B cell (primary cell): ENCODE measurements around the gene CFAP61. TPM values are rescaled to one million over a fixed set of nuclear protein-coding genes. Genes with fewer than 3 reads are reported as not detected.

ENCODE experiments used
- ATAC-seq: fragments of 200-7000 bp; cut with Tn5 transposase; one replicate; pipeline ENCODE4 v1.10.0; 2021; ENCODE audit warnings: low read depth, mild to moderate bottlenecking, moderate number of reproducible peaks, moderate library complexity
- CTCF ChIA-PET: fragments of 350-600 bp; sonication (Branson Sonifier 250); formaldehyde crosslinking; loops from one replicate; lab custom pipeline; 2021; ENCODE audit warnings: antibody characterized with exemption, inconsistent platforms; lab: Charles Lee
- POLR2A ChIA-PET: fragments of 350-600 bp; sonication (Branson Sonifier 250); formaldehyde crosslinking; loops from one replicate; lab custom pipeline; 2021; ENCODE audit warnings: antibody characterized with exemption; lab: Charles Lee
- DNase-seq: peaks from one replicate; pipeline ENCODE4 v3.0.0; 2013
- H2AFZ ChIP-seq: 2 replicates; pipeline ENCODE4 v1.6.1; 2012; ENCODE audit warnings: mild to moderate bottlenecking, low read depth, low read length; ENCODE audit not compliant: insufficient read depth, poor library complexity, severe bottlenecking
- H3K27ac ChIP-seq, 2 donors: 1 replicate in 1 of 2; 2 replicates in 1 of 2; pipeline ENCODE4 v1.5.1; 2012 to 2013; ENCODE audit warnings: low read length in 2 of 2, mild to moderate bottlenecking in 2 of 2, moderate library complexity in 1 of 2
- H3K27me3 ChIP-seq, 4 experiments: fragments of 200-600 bp in 1 of 4; sonication (generic) in 1 of 4; replicated peaks in 1 of 4; 1 replicate in 2 of 4; 2 replicates in 2 of 4; pipeline versions ENCODE4 v1.6.1 to v1.7.0; 2013 to 2016; ENCODE audit warnings: low read length in 3 of 4, mild to moderate bottlenecking in 2 of 4, mixed read lengths in 1 of 4, moderate library complexity in 1 of 4; ENCODE audit not compliant: insufficient read depth in 4 of 4, control insufficient read depth in 3 of 4; ENCODE audit errors: control extremely low read depth in 1 of 4
- H3K36me3 ChIP-seq, 2 experiments: replicated peaks in 1 of 2; 1 replicate in 1 of 2; 2 replicates in 1 of 2; pipeline versions ENCODE4 v1.6.1 to v1.7.1; 2013; ENCODE audit warnings: low read length in 1 of 2; ENCODE audit not compliant: insufficient read depth in 2 of 2, control insufficient read depth in 1 of 2; ENCODE audit errors: control extremely low read depth in 1 of 2, extremely low read depth in 1 of 2
- H3K4me1 ChIP-seq, 2 donors: fragments of 200-600 bp in 1 of 2; sonication (generic) in 1 of 2; 1 replicate in 1 of 2; 2 replicates in 1 of 2; pipeline versions ENCODE4 v1.5.1 to v1.6.1; 2013 to 2017; ENCODE audit warnings: low read length in 2 of 2; ENCODE audit not compliant: control insufficient read depth in 2 of 2, insufficient read depth in 2 of 2
- H3K4me2 ChIP-seq: replicated peaks from 2 replicates; pipeline ENCODE3; 2012; ENCODE audit warnings: mild to moderate bottlenecking, low read depth, low read length; ENCODE audit not compliant: poor library complexity, severe bottlenecking
- H3K4me3 ChIP-seq, 5 experiments: fragments of 200-600 bp in 1 of 5; sonication (generic) in 1 of 5; 1 replicate in 3 of 5; 2 replicates in 2 of 5; pipeline versions ENCODE4 v1.5.1 to v1.7.0; 2011 to 2016; ENCODE audit warnings: low read length in 4 of 5, mild to moderate bottlenecking in 4 of 5, low read depth in 2 of 5, control low read depth in 1 of 5, moderate library complexity in 1 of 5; ENCODE audit not compliant: insufficient read depth in 1 of 5; ENCODE audit errors: control extremely low read depth in 1 of 5, extremely low read depth in 1 of 5
- H3K79me2 ChIP-seq: fragments of 200-600 bp; sonication (generic); one replicate; pipeline ENCODE4 v1.6.0; 2016; ENCODE audit warnings: low read length; ENCODE audit not compliant: control insufficient read depth, insufficient read depth
- H3K9ac ChIP-seq: fragments of 200-600 bp; sonication (generic); 2 replicates; pipeline ENCODE4 v1.6.1; 2017; ENCODE audit warnings: mild to moderate bottlenecking, low read length, moderate library complexity
- H3K9me3 ChIP-seq, 3 donors: one replicate each; pipeline versions ENCODE4 v1.6.1 to v1.7.1; 2013; ENCODE audit warnings: low read length in 2 of 3; ENCODE audit not compliant: control insufficient read depth in 2 of 3, insufficient read depth in 1 of 3; ENCODE audit errors: control extremely low read depth in 1 of 3
- H4K20me1 ChIP-seq: 2 replicates; pipeline ENCODE4 v1.6.0; 2012; ENCODE audit warnings: mild to moderate bottlenecking, low read length; ENCODE audit not compliant: insufficient read depth, control insufficient read depth, poor library complexity, severe bottlenecking
- H3K27ac Mint-ChIP-seq: one replicate; pipeline ENCODE4 v1.8.0; 2021; ENCODE audit warnings: mixed read lengths
- H3K27me3 Mint-ChIP-seq: one replicate; pipeline ENCODE4 v1.8.0; 2021; ENCODE audit warnings: mixed read lengths
- H3K4me1 Mint-ChIP-seq: one replicate; pipeline ENCODE4 v1.8.0; 2021; ENCODE audit warnings: mixed read lengths
- H3K4me3 Mint-ChIP-seq: one replicate; pipeline ENCODE4 v1.8.0; 2021; ENCODE audit warnings: mixed read lengths
- H3K9me3 Mint-ChIP-seq: one replicate; pipeline ENCODE4 v1.8.0; 2022; ENCODE audit warnings: mixed read lengths; ENCODE audit not compliant: insufficient read depth
- EZH2 ChIP-seq: IDR thresholded peaks from 2 replicates; pipeline ENCODE4 v1.6.1; 2012; ENCODE audit warnings: borderline replicate concordance, low read depth, mild to moderate bottlenecking, moderate library complexity, low read length; ENCODE audit not compliant: insufficient read depth, poor library complexity, severe bottlenecking
- WGBS: methylation state at CpG from one replicate; pipeline ENCODE4 v1.1.5; 2013; ENCODE audit warnings: missing lambda C conversion rate; ENCODE audit not compliant: insufficient coverage; 5-methylcytosine and 5-hydroxymethylcytosine counted together
- intact Hi-C: fragments of 100-400 bp; cut with micrococcal nuclease; formaldehyde crosslinking; loops from one replicate; pipeline ENCODE4 v1.10.0; 2022
- polyA plus RNA-seq: library from polyadenylated mRNA; depleted of rRNA; stranded (reverse); fragments of >200 nt; gene quantifications from 2 replicates; pipeline ENCODE4 v1.2.3, GENCODE V29; 2012
- total RNA-seq, 2 donors: library from RNA; stranded (reverse); fragments of 120-200 nt in 1 of 2; gene quantifications; 1 replicate in 1 of 2; 2 replicates in 1 of 2; pipeline versions ENCODE4 v1.2.3 to v1.2.4, GENCODE V29; 2013 to 2022
- TF ChIP-seq, protein P1 (sequence below): fragments of 200-600 bp; IDR thresholded peaks from one replicate; pipeline ENCODE4 v1.8.0; 2022; ENCODE audit warnings: antibody characterized with exemption, mild to moderate bottlenecking

The CFAP61 gene
- total and polyA plus RNA-seq, 2 donors (not counting 1 experiment from before 2014, with no cell fraction given) = not detected

DNA sequence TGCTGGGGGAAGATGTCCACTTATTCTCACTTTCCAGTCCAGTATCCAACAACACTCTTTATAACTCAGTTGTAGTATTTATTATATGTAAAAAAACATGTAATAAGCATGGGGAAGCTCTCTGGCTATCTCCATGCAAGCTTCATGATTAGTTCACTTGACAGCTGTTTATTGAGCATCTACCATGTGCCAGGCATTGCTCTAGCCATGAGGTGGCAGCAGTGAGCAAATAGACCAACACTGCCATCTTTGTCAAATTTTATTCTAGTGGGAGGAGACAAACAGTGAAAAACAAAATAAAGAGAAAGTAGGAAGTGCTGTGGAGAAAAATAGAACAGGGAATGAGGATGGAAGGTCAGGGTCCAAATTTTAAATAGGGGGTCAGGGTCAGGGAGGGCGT, 131.8 kb downstream of the CFAP61 start:
- no peak overlapping the region for H3K4me3 Mint-ChIP-seq
- Histone ChIP-seq H3K36me3 (no peaks in the 10 kb centered on the region), H2AFZ (no peak overlapping the region), H3K27me3 (no peaks in the 10 kb centered on the region), H3K4me3 (no peak overlapping the region), H3K4me2 (no peak overlapping the region), H3K79me2 (no peaks in the 10 kb centered on the region), H3K9ac (no peak overlapping the region), H3K4me1 (no peaks in the 10 kb centered on the region), H4K20me1 (no peaks in the 10 kb centered on the region), H3K9me3 (no peaks in the 10 kb centered on the region), H3K27ac (no peak overlapping the region)
- ChIA-PET POLR2A (no interaction called here), CTCF (no interaction called here)
- intact Hi-C loops = no loop called here
- H3K4me1 Mint-ChIP-seq = no peaks in the 10 kb centered on the region
- no peak for DNase-seq
- no peaks in the 10 kb centered on the region for H3K9me3 Mint-ChIP-seq
- H3K27ac Mint-ChIP-seq = no peak overlapping the region
- no peak for ATAC-seq
- 81% methylated on average over 1 of the region's 1 CpG for WGBS
- peaks cover 14% of the 10 kb centered on the region for H3K27me3 Mint-ChIP-seq
- TF ChIP-seq, protein P1, sequence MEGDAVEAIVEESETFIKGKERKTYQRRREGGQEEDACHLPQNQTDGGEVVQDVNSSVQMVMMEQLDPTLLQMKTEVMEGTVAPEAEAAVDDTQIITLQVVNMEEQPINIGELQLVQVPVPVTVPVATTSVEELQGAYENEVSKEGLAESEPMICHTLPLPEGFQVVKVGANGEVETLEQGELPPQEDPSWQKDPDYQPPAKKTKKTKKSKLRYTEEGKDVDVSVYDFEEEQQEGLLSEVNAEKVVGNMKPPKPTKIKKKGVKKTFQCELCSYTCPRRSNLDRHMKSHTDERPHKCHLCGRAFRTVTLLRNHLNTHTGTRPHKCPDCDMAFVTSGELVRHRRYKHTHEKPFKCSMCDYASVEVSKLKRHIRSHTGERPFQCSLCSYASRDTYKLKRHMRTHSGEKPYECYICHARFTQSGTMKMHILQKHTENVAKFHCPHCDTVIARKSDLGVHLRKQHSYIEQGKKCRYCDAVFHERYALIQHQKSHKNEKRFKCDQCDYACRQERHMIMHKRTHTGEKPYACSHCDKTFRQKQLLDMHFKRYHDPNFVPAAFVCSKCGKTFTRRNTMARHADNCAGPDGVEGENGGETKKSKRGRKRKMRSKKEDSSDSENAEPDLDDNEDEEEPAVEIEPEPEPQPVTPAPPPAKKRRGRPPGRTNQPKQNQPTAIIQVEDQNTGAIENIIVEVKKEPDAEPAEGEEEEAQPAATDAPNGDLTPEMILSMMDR = peak; percentile 18
- no peak for TF ChIP-seq EZH2

DNA sequence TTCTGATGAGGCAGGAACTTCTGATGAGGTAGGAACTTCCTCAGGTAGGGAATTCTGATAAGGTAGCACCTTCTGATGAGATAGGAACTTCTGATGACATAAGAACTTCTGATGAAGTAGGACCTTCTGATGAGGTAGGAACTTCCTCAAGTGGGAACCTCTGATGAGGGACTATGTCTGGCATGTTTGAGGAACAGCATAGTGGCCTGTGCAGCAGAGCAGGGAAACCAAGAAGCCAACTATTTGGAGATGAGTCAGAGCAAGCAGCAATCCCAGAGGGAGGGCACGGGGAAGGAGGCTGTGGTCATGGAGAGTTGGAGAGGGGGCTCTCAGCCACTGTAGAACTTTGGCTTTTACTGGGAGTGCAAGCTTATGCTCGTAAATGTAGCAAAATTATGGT, 132.4 kb downstream of the CFAP61 start:
- Histone ChIP-seq H3K4me1 (no peaks in the 10 kb centered on the region), H3K9ac (no peak overlapping the region), H4K20me1 (no peaks in the 10 kb centered on the region), H3K36me3 (no peaks in the 10 kb centered on the region), H3K27ac (no peak overlapping the region), H2AFZ (no peak overlapping the region), H3K79me2 (no peaks in the 10 kb centered on the region), H3K4me2 (no peak overlapping the region), H3K4me3 (no peak overlapping the region), H3K9me3 (no peaks in the 10 kb centered on the region), H3K27me3 (no peaks in the 10 kb centered on the region)
- Mint-ChIP-seq H3K9me3 (no peaks in the 10 kb centered on the region), H3K4me3 (no peak overlapping the region), H3K4me1 (no peaks in the 10 kb centered on the region), H3K27ac (no peak overlapping the region), H3K27me3 (peaks cover 9% of the 10 kb centered on the region)
- intact Hi-C loops = no loop called here
- no peak for ATAC-seq
- ChIA-PET POLR2A (no interaction called here), CTCF (no interaction called here)
- TF ChIP-seq, protein P1 = no peak
- no peak for TF ChIP-seq EZH2
- DNase-seq = no peak
- no CpG with 5 or more reads among the region's 2 CpGs for WGBS
